GM19452 (cell line): ENCODE data around the gene PDHB.

Experiments used
- ATAC-seq: cut with Tn5 transposase; IDR thresholded peaks from one replicate; pipeline ENCODE4 v1.9.1; 2021; ENCODE audit not compliant: unreplicated experiment

The PDHB gene

DNA sequence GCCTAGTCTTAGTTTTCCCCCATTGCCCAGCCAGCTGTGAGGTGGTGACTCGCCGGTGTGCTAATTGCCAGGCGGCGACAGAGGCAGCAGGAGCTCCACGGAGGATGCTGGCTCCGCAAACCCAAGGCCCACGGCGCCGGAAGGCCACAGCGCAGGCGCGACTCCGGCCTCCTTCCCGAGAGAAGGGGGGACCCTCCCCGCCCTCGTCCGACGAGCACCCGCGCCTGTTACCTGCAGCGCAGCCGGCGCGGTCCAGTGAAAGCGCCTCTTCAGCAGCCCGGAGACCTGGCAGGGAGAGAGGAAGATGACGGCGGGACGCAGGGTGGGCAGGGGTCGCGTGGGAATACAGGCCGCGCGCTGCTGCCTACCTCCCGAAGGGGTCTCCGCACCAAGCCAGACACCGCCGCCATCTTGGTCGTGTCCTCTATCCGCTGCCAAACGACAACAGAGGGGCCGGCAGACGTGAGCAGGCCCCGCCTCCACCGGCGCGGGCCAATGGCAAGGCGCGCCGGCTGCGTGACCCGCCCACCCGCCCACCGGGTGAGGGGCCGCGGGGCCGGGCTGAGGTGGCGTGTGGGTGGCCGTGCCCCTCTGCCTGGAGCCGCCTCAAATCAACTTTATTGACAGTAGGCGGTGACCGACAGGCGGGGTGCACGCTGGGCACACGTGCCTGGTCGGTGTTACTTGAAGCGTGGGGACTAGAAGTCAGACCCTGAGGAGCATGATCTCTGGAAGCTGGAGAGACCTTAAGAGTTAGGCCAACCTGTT lies at the start of gene PDHB:
PDHB (minus strand) TSS at position 433 of the 768 bp plus-strand sequence; CDS start at position 410, 23 bp downstream.
- ATAC-seq = peak; percentile 97

DNA sequence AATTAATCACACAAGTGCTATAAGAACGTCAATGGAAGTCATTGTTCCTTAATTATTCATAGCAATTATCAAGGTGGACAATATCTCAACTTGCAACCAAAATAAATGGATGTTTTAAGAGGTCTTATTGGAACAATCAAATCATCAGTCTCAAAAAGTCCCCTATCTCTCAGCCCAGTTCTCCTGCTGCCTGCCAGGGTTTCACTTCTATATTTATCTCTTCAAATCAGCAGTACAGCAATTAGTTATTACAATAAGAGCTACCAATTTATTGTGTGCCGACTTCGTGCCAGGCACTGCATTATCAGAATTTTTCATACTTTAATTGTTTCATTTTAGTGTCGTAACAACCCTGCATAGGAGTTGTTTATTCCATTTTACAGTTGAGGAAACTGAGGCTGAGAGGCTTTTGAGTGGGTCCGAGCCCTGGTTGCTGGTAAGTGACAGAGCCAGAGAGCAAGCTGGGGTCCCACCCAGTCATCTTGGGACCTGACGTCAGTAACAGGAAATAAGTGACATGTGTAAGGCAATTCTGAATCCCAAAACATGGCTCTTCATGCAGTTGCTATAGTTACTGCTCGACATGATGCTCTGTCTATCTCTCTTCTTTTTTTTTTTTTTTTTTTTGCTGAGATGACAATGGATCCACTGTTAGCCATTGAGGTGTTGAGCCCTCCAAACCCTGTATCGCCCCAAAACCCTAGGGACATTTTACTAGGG lies 49.4 kb upstream of the PDHB start:
- no peak for ATAC-seq

GRCh38 chr3:58480309-58480708 lies 46.7 kb upstream of the PDHB start:
- ATAC-seq = no peak

DNA sequence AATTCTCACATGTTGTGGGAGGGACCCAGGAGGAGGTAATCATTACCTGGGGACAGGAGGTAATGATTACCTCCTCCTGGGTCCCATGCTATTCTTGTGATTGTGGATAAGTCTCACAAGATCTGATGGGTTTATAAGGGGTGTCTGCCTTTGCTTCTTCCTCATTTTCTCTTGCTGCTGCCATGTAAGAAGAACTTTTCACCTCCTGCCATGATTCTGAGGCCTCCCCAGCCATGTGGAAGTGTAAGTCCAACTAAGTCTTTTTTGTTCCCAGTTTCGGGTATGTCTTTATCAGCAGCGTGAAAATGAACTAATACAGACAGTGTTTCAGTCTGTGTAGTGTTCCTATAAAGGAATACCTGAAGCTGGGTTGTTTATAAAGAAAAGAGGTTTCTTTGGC lies 45.1 kb upstream of the PDHB start:
- ATAC-seq = no peak

GRCh38 chr3:58474967-58475578 lies 41.4 kb upstream of the PDHB start:
- no peak for ATAC-seq

- no peak for ATAC-seq
Observed at GRCh38 chr3:58474348-58474911, 40.8 kb upstream of the PDHB start.

DNA sequence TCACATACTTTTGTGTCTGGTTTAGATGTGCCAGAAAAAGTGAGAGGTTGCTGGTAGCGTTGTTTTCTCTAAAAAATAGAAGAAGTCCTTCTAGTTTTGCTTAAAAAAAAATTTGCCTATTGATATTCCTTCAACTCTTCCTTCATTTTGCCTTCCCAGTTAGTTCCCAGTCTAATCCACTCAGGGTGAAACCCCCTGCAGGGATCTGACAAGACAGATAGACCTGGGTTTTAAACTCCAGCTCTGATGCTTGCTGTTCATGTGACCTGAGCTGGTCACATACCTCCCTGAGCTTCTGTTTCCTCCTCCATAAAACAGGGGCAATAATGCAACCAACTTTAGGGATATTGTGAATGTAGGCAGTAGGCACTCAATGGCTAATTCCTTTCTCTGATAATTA lies 39.6 kb upstream of the PDHB start:
- no peak for ATAC-seq

DNA sequence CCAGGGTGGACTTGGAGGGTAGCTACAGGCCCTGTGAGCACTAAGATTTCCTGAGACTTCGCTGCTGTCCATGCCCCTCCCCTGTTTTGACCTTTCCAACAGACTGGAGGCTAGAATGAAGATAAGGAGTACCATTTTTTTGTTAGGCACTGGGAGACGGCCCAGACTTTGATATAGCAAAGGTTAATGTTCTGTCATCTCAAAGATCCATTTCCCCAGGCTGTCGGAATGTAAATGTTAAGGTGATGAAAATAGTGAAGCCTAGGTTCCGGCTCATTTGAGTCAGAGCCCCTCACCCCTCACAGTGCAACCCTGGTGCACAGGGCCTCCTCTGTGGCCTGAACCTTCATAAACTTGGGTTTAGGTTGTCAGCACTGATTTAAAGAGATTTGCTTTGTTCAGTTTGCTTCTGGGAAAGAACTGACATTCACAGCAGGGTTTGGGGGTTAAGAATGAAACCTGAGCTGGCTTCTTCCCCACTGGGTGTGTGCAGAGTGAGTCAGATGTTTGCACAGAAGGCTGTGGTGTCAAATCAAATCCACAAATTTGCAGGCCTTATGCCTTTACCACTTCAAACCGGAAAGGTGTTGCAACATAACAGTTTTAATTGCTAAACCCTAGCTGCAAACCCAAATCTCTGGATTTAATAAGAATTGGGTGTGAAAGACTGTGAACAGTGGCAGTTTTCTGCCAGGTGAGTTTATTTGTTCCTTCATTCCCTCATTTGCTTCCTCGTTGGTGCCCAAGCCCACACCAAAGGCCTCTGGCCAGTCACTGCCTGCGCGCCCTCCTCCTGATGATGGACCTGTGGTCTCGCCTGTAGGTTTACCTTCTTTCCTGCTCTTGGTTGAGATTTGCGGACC lies 37.6 kb upstream of the PDHB start:
- no peak for ATAC-seq

DNA sequence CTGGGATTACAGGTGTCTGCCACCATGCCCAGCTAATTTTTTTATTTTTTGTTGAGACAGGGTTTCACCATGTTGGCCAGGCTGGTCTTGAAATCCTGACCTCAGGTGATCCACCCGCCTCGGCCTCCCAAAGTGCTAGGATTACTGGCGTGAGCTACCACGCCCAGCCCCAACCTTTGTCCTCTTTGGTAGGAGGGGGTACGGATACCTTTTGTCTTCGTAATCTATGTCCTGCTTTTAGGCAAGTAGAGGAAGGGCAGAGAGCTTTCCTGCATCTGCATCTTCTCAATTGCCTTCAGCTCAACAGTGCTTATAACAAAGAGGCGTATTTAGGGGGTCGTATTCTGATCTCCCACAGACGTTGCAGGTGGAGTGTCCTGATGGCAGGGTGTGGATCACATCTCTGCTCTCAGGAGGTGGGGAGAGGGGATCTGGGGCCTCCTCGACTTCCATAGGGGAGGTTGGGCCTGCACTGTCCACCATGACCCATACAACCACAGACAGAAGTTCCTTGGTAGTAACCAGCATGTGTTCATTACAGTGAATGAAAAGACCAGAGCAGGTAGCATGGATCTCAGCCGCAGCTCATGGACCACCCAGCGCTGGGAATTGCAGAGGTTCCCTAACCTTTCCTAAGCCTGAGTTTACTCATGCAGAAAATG lies 36.9 kb upstream of the PDHB start:
- no peak for ATAC-seq

DNA sequence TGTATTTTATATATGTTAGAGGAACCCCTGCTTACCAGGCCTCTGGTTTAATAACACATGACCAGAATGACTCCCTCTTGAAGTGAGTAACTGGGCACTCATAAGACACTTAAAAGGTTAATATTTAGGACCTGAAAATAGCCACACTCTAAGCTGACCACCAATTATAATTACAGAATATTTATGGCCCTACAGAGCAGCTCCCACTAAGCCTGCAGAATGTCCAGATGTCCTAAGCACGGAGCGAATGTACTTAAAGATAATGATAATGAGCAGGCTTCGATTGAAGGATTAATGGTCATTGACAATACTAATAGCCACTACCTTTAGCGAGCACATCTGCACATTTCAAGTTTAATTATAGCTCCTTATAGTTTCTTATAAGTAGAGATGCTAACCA lies 35.5 kb upstream of the PDHB start:
- no peak for ATAC-seq

- no peak for ATAC-seq
Observed at GRCh38 chr3:58466899-58467563, 33.4 kb upstream of the PDHB start.

GRCh38 chr3:58464866-58465265 lies 31.2 kb upstream of the PDHB start:
- ATAC-seq = no peak

DNA sequence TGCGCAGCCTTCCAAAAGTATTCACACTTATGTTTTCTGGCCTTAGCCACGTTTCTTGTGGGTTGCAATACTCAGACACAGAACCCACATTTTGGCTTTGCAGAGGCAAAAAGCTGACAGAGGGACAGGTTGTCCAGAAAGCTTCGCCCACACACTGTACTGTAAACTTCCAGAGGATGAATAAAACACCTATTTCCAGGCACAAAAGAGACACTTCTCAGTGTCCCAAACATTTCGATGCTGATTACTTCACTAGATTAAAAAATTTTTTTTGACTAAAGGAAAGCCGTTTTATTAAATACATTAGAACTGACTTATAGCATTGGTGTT lies 30.3 kb upstream of the PDHB start:
- no peak for ATAC-seq

GRCh38 chr3:58463181-58463941 lies 29.7 kb upstream of the PDHB start:
- peak; percentile 90 for ATAC-seq

DNA sequence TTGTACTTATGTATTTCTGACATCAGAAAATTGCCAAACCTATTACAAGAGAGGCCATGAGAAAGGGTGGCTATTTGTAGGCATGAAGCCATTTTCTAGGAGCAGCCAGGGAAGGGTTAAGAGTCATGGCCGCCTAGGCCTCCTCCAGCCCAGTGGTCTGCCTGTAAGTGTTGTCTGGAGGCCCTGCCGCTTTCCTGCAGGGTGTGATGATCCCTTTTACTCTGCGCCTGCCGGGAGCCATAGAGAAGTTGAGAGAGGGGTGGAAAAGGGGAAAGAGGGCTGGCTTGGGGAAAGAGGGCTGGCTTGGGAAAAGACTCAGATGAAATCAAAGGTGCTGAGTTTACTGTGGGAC lies 29.2 kb upstream of the PDHB start:
- no peak for ATAC-seq

- ATAC-seq = no peak
Observed at GRCh38 chr3:58459160-58459559, 25.5 kb upstream of the PDHB start.

DNA sequence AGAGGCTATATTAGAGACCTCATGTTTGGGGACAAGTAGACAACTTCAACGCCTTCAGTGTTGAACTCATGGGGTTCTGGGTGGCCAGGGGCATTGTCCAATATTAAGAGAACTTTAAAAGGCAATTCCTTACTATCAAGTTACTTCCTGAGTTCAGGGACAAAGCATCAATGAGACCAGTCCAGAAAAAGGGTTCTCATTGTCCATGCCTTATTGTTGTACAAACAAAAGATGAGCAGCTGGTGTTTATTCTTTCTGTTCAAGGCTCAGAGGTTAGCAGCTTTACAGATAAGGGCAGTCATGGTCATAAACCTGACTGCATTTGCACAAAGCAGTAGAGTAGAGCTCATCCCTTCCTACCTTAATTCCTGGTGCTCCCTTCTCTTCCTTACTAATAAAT lies 18.5 kb upstream of the PDHB start:
- no peak for ATAC-seq

GRCh38 chr3:58441514-58442450 lies 8.2 kb upstream of the PDHB start:
- no peak for ATAC-seq
